ENCODE data around the gene NOS1AP. TPM values are rescaled to one million over a fixed set of nuclear protein-coding genes. Genes with fewer than 3 reads are reported as not detected.

The NOS1AP gene
- total and polyA plus RNA-seq, 8 donors = 0.25 to 13.8 (median 6.2) TPM

DNA sequence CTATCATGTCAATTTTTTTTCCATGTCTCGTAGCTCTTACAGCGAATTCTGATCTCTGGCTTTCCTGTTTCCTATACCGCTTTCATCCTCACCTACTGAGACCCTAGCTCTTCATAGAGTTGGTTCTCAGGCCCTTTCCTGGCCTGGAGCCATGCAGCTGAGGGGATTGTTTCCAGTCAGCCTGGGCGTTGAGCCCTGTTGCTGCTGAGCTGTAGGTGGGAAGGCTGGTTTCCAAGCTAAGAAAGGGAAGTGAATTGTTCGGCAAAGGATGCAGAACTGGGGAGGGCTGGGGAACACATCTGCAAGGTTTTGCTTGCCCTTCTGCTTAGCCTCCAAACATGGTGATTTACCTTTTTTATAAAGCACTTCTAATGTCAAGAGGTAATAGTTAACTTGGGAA, 265.6 kb downstream of the NOS1AP start:
- no peaks in the 10 kb centered on the region for H3K4me1 ChIP-seq
- peaks cover 0 to 4% (median 1%) of the 10 kb centered on the region in 4 donors for H3K36me3 ChIP-seq
- TF ChIP-seq, protein P1, sequence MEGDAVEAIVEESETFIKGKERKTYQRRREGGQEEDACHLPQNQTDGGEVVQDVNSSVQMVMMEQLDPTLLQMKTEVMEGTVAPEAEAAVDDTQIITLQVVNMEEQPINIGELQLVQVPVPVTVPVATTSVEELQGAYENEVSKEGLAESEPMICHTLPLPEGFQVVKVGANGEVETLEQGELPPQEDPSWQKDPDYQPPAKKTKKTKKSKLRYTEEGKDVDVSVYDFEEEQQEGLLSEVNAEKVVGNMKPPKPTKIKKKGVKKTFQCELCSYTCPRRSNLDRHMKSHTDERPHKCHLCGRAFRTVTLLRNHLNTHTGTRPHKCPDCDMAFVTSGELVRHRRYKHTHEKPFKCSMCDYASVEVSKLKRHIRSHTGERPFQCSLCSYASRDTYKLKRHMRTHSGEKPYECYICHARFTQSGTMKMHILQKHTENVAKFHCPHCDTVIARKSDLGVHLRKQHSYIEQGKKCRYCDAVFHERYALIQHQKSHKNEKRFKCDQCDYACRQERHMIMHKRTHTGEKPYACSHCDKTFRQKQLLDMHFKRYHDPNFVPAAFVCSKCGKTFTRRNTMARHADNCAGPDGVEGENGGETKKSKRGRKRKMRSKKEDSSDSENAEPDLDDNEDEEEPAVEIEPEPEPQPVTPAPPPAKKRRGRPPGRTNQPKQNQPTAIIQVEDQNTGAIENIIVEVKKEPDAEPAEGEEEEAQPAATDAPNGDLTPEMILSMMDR (IDR thresholded peaks at IDR 0.05) = no peak
- TF ChIP-seq EP300 (IDR thresholded peaks at IDR 0.05) = no peak
- TF ChIP-seq POLR2AphosphoS5 (IDR thresholded peaks at IDR 0.05) = no peak
- TF ChIP-seq POLR2A (IDR thresholded peaks at IDR 0.05) = no peak
- no peaks in the 10 kb centered on the region for H3K9me3 ChIP-seq
- 69 to 85% (median 81%) methylated on average over 5 of the region's 5 CpGs for WGBS, 5 donors
- no peaks in the 10 kb centered on the region for H3K27me3 ChIP-seq
- DNase-seq = peak in 1 of 2 donors; percentile 31
- no peak overlapping the region for H3K27ac ChIP-seq
- no peak overlapping the region for H3K4me3 ChIP-seq
- intact Hi-C loops (cut with DNase I; ENCODE audit: low total_unique reads) = no loop called here

DNA sequence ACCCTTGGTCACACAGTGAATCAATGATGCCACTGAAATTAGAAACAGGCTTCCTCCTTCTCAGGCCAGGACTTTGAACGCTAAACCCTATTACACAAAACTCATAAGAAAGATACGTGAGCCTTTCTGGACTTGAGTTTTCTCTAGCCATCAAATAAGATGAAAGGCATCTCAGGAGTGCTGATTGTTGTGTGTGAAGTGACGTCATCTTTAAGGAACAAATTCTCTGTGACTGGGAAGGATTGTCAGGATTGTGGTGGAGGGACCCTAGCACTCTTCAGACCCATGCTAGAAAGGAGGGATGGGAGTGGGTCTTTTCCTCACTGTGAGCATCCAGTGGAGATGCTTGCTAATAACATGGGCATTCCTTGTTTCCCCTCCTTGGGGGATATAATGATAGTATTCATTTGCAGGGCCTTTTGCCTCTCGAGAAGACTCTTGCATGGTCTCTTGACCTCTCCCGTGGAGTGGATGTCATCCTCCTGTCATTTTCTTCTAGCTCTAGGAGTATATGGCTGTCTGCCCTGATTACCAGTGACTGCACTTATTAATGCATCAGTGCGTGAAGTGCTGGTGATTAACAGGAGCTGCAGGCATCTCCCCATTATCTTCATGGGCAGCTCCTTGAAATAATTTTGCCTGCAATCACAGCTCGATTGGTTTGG, 267.3 kb downstream of the NOS1AP start:
- H3K4me3 ChIP-seq = no peak overlapping the region
- no peak overlapping the region for H3K27ac ChIP-seq
- H3K27me3 ChIP-seq = no peaks in the 10 kb centered on the region
- no peak for DNase-seq
- H3K4me1 ChIP-seq = no peaks in the 10 kb centered on the region
- H3K36me3 ChIP-seq = peaks cover 0 to 4% (median 1%) of the 10 kb centered on the region in 4 donors
- 75 to 90% (median 85%) methylated on average over 7 of the region's 7 CpGs for WGBS, 5 donors
- no peaks in the 10 kb centered on the region for H3K9me3 ChIP-seq
- no peak for TF ChIP-seq POLR2A (IDR thresholded peaks at IDR 0.05)
- TF ChIP-seq, protein P1 (IDR thresholded peaks at IDR 0.05) = no peak
- TF ChIP-seq POLR2AphosphoS5 (IDR thresholded peaks at IDR 0.05) = no peak
- TF ChIP-seq EP300 (IDR thresholded peaks at IDR 0.05) = no peak
- intact Hi-C loops (cut with DNase I; ENCODE audit: low total_unique reads) = no loop called here

DNA sequence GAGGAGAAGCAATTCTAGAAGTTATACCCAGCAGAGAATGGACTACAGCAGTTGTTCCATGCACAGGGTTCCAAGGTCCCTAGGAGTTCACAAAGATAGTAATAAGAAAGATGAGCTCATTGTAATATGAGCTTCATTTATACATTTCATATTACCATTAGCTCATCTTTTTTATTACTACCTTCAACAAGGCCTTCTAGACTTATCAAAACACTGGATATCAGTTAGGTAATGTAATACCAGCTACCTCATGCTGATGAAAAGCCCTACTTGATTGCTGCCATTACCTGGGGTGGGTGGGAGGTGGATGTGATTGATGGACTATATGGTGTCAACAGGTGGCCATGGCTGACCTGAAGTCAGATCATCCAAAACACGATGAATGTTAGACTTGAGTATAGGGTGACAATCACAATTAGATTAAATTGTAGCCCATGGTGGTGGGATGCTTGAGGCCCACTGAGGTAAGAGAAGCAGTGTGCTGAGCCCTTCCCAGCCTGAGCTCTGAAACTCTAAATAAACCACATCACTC, 273.0 kb downstream of the NOS1AP start:
- intact Hi-C loops (cut with DNase I; ENCODE audit: low total_unique reads) = no loop called here
- TF ChIP-seq POLR2A (IDR thresholded peaks at IDR 0.05) = no peak
- TF ChIP-seq POLR2AphosphoS5 (IDR thresholded peaks at IDR 0.05) = no peak
- TF ChIP-seq, protein P1 (IDR thresholded peaks at IDR 0.05) = no peak
- TF ChIP-seq EP300 (IDR thresholded peaks at IDR 0.05) = no peak
- DNase-seq = no peak
- Histone ChIP-seq H3K27ac (no peak overlapping the region), H3K9me3 (no peaks in the 10 kb centered on the region), H3K36me3 (peaks cover 0 to 10% (median 5%) of the 10 kb centered on the region in 4 donors), H3K4me1 (peaks cover 0 to 7% (median 3%) of the 10 kb centered on the region in 4 donors), H3K4me3 (no peak overlapping the region), H3K27me3 (no peaks in the 10 kb centered on the region)
- WGBS, 5 donors = 76 to 100% (median 93%) methylated on average over 1 of the region's 1 CpG

DNA sequence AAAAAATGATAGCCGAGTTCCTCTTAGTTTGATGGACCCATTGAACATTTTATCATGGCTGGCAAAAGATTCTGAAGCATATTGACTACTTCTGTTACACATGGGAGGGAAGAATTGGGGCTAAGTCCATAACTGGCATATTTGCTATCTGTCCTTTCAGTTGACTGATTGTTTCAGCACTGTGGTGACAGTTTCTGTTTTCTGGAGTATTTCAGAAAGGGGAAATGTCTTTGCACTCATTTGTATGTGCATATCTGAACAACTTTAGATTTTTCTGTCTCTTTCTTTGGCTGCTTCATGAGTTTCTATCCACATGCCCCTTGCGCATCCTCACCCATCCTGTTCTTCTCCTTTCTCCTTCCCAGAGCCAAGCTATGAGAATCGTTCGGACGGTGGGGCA, 274.0 kb downstream of the NOS1AP start:
- WGBS, 5 donors = 81 to 90% (median 88%) methylated on average over 5 of the region's 5 CpGs
- TF ChIP-seq EP300 (IDR thresholded peaks at IDR 0.05) = no peak
- TF ChIP-seq, protein P1 (IDR thresholded peaks at IDR 0.05) = no peak
- no peak for TF ChIP-seq POLR2AphosphoS5 (IDR thresholded peaks at IDR 0.05)
- TF ChIP-seq POLR2A (IDR thresholded peaks at IDR 0.05) = no peak
- intact Hi-C loops (cut with DNase I; ENCODE audit: low total_unique reads) = no loop called here
- Histone ChIP-seq H3K27ac (no peak overlapping the region), H3K27me3 (no peaks in the 10 kb centered on the region), H3K9me3 (no peaks in the 10 kb centered on the region), H3K4me1 (peaks cover 0 to 10% (median 4%) of the 10 kb centered on the region in 4 donors), H3K4me3 (no peak overlapping the region), H3K36me3 (peaks cover 0 to 10% (median 7%) of the 10 kb centered on the region in 4 donors)
- DNase-seq = no peak

All from stomach (tissue), 9 donors.